ENCODE results near the gene SLC44A1.
A peak's percentile ranks its signal among the peaks of the same experiment; 100 is the strongest.

Gene SLC44A1

DNA sequence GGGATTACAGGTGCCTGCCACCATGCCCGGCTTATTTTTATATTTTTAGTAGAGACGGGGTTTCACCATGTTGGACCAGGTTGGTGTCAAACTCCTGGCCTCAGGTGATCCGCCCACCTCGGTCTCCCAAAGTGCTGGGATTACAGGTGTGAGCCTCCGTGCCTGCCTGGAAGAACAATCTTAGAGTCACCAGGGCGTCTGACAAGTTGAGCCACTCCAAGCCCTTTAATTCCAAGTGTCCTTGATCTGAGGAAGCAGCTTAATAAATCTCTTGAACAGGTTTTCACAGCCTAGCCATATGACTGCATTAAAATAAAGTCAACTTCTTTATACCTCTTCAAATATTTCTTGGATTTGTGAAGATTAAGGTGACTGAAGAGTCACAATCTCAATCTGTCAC, 31.5 kb downstream of the SLC44A1 start:
- no peak overlapping the region for H3K9ac ChIP-seq (ENCODE audit: low read depth, low read length)
- no peak overlapping the region for H3K27ac ChIP-seq (ENCODE audit: low read length)
- H3K4me3 ChIP-seq (ENCODE audit: low read length), result no peak overlapping the region
- no peaks in the 10 kb centered on the region for H3K9me3 ChIP-seq (ENCODE audit: insufficient read depth, low read depth, low read length)
- no peaks in the 10 kb centered on the region for H3K4me1 ChIP-seq (ENCODE audit: insufficient read depth, low read length)
- H3K36me3 ChIP-seq (ENCODE audit: insufficient read depth, low read depth, low read length), result no peaks in the 10 kb centered on the region
- H3K27me3 ChIP-seq (ENCODE audit: insufficient read depth, low read length), result no peaks in the 10 kb centered on the region

DNA sequence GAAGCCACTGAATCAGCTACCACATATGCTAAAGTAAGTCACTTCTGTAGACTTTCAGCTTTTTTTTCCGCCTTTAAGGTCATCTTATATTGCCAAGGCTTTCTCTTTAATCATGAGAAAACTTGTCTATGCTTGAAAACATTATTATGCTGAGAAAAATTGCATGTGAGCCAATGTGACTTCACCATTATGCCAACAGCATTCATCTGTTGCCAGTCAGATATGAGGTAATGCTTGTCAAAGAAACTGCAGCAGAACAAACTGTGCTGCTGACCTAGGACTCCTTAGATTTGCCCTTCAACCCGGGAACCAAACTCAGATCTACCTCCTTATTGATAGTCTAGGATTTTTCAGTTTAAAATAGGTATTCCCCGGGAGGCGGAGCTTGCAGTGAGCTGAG, 34.3 kb downstream of the SLC44A1 start:
- Histone ChIP-seq H3K27me3 (ENCODE audit: insufficient read depth, low read length) (no peaks in the 10 kb centered on the region), H3K9me3 (ENCODE audit: insufficient read depth, low read depth, low read length) (no peaks in the 10 kb centered on the region), H3K4me1 (ENCODE audit: insufficient read depth, low read length) (peaks cover 4% of the 10 kb centered on the region; the same call in 1 of the 2 replicates), H3K27ac (ENCODE audit: low read length) (no peak overlapping the region), H3K36me3 (ENCODE audit: insufficient read depth, low read depth, low read length) (no peaks in the 10 kb centered on the region), H3K9ac (ENCODE audit: low read depth, low read length) (no peak overlapping the region), H3K4me3 (ENCODE audit: low read length) (no peak overlapping the region)

DNA sequence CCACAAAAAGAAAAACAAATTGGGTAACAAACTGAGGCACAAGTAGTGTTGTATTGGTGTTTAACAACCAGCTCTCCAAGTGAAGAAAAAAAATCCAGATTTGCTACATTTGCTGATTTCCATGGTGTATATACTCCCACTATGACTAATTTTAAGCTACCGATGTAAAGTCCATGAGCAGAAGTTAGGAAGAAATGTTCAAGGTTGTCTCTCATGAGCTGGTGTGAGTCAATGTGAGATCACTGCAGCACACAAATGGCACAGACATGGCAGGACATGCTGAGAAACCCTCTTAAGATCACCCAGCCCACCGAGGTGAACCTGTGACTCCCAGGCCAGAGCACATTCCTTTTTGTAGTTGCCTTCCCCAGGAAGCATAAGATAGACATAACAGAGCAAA, 36.2 kb downstream of the SLC44A1 start:
- Histone ChIP-seq H3K27ac (ENCODE audit: low read length) (no peak overlapping the region), H3K27me3 (ENCODE audit: insufficient read depth, low read length) (no peaks in the 10 kb centered on the region), H3K9me3 (ENCODE audit: insufficient read depth, low read depth, low read length) (no peaks in the 10 kb centered on the region), H3K9ac (ENCODE audit: low read depth, low read length) (no peak overlapping the region), H3K36me3 (ENCODE audit: insufficient read depth, low read depth, low read length) (no peaks in the 10 kb centered on the region), H3K4me3 (ENCODE audit: low read length) (no peak overlapping the region), H3K4me1 (ENCODE audit: insufficient read depth, low read length) (peaks cover 4% of the 10 kb centered on the region; the same call in 1 of the 2 replicates)

DNA sequence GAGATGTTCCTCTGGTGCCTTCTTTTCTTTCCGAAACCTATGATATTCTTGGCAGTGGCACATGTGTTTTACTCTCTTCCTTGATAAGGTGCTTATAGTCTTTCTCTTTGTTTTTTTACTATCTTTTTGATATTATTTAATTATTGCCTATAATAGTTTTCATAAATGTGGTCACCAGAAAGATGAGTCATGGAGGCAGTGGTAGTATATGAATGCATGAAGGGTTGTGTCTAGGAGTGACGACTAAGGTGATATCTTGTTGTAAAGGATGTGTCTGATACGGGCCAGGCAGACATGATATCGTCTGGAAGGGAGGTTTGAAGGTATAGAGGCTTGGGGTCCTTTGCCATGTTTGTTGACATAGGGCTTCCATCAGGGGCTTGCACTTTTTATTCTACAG, 36.8 kb downstream of the SLC44A1 start:
- no peak overlapping the region for H3K27ac ChIP-seq (ENCODE audit: low read length)
- H3K9ac ChIP-seq (ENCODE audit: low read depth, low read length), result no peak overlapping the region
- H3K36me3 ChIP-seq (ENCODE audit: insufficient read depth, low read depth, low read length), result no peaks in the 10 kb centered on the region
- H3K4me3 ChIP-seq (ENCODE audit: low read length), result no peak overlapping the region
- H3K9me3 ChIP-seq (ENCODE audit: insufficient read depth, low read depth, low read length), result no peaks in the 10 kb centered on the region
- peaks cover 4% of the 10 kb centered on the region; the same call in 1 of the 2 replicates for H3K4me1 ChIP-seq (ENCODE audit: insufficient read depth, low read length)
- H3K27me3 ChIP-seq (ENCODE audit: insufficient read depth, low read length), result no peaks in the 10 kb centered on the region

DNA sequence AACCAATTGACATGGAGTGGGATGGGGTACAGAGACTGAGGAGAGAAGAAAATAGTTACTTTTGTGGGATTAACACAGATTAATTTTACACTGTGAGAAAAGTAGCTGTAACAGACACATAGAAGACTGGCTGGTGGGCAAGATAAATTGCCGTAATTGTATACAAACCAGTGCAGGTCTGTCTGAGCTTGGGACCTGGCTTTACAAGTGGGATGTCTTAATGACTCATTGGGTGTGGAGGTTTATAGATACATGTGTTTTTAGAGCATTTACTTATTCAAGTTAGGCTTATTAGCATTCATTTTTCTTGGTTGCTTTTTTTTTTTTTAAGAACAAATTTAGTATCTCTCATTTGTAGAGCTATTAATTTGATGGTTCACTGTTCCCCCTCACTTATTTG, 37.5 kb downstream of the SLC44A1 start:
- H3K9me3 ChIP-seq (ENCODE audit: insufficient read depth, low read depth, low read length), result no peaks in the 10 kb centered on the region
- H3K36me3 ChIP-seq (ENCODE audit: insufficient read depth, low read depth, low read length), result no peaks in the 10 kb centered on the region
- H3K4me3 ChIP-seq (ENCODE audit: low read length), result no peak overlapping the region
- peaks cover 4% of the 10 kb centered on the region; the same call in 1 of the 2 replicates for H3K4me1 ChIP-seq (ENCODE audit: insufficient read depth, low read length)
- H3K27me3 ChIP-seq (ENCODE audit: insufficient read depth, low read length), result no peaks in the 10 kb centered on the region
- no peak overlapping the region for H3K27ac ChIP-seq (ENCODE audit: low read length)
- no peak overlapping the region for H3K9ac ChIP-seq (ENCODE audit: low read depth, low read length)

DNA sequence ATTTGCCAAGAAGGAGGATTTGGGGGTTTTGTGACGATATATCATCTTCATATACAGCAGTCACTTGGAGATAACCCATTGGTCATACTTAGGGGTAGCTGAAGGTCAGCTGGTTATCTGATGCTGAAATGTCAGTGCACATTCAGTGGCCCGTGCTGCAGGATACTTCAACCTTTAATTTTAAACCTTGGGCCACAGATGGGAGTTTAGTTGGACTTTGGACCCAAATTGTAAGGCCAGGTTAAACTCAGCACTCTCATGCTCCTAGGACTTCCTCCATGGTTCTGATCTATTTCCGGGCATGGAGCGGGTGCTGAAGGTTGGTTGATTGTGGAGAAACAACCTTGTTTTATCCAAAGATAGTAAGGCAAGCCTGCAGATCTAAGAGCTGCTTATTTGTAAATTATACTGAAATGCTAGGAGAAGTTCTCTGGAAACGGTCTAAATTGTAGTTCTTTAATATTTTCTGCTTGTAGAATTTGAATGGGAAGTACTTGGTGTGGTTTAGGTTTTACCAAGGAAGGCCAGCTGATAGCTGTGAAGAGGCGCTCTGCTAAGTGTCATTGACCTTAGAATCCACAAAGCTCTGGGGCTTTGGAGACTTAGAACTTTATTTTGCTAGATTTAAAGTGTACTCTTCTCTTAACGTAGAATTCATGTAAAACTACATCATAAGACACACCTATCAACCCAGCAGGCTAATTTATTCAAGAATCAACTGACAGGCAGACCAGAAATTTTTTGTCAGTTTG, 38.6 kb downstream of the SLC44A1 start:
- Histone ChIP-seq H3K27ac (ENCODE audit: low read length) (no peak overlapping the region), H3K9ac (ENCODE audit: low read depth, low read length) (no peak overlapping the region)

GRCh38 chr9:105283795-105284194, 39.3 kb downstream of the SLC44A1 start:
- H3K36me3 ChIP-seq (ENCODE audit: insufficient read depth, low read depth, low read length), result no peaks in the 10 kb centered on the region

More for the DNA sequence above, 38.6 kb downstream of the SLC44A1 start:
- no peaks in the 10 kb centered on the region for H3K27me3 ChIP-seq (ENCODE audit: insufficient read depth, low read length)
- peaks cover 8% of the 10 kb centered on the region for H3K4me1 ChIP-seq (ENCODE audit: insufficient read depth, low read length)
- no peak overlapping the region for H3K4me3 ChIP-seq (ENCODE audit: low read length)
- no peaks in the 10 kb centered on the region for H3K9me3 ChIP-seq (ENCODE audit: insufficient read depth, low read depth, low read length)
- no peaks in the 10 kb centered on the region for H3K36me3 ChIP-seq (ENCODE audit: insufficient read depth, low read depth, low read length)

DNA sequence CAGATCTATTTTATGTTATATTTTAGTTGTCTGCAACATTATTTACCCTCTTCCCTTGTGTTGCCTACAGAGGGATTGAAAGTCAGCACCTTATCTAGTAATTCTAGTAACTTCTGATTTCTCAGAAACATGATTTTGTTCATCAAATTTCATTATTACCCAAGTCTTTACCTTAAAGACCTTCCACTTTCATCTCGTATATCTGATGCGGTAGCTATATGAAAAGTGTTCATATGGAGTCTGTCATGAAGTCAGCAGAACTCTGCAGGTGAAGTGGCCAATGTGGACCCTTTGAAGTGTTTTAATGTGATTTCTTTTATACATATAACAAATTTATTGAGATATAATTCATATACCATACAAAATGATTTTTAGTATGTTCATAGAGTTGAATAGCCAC, 40.0 kb downstream of the SLC44A1 start:
- Histone ChIP-seq H3K27ac (ENCODE audit: low read length) (no peak overlapping the region), H3K4me1 (ENCODE audit: insufficient read depth, low read length) (peaks cover 13% of the 10 kb centered on the region), H3K27me3 (ENCODE audit: insufficient read depth, low read length) (no peaks in the 10 kb centered on the region), H3K36me3 (ENCODE audit: insufficient read depth, low read depth, low read length) (no peaks in the 10 kb centered on the region), H3K4me3 (ENCODE audit: low read length) (no peak overlapping the region), H3K9me3 (ENCODE audit: insufficient read depth, low read depth, low read length) (no peaks in the 10 kb centered on the region), H3K9ac (ENCODE audit: low read depth, low read length) (no peak overlapping the region)

More at GRCh38 chr9:105283795-105284194, 39.3 kb downstream of the SLC44A1 start:
- Histone ChIP-seq H3K27ac (ENCODE audit: low read length) (no peak overlapping the region), H3K27me3 (ENCODE audit: insufficient read depth, low read length) (no peaks in the 10 kb centered on the region), H3K9me3 (ENCODE audit: insufficient read depth, low read depth, low read length) (no peaks in the 10 kb centered on the region), H3K4me1 (ENCODE audit: insufficient read depth, low read length) (peaks cover 9% of the 10 kb centered on the region), H3K9ac (ENCODE audit: low read depth, low read length) (no peak overlapping the region), H3K4me3 (ENCODE audit: low read length) (no peak overlapping the region)

- Histone ChIP-seq H3K27ac (ENCODE audit: low read length) (no peak overlapping the region), H3K4me3 (ENCODE audit: low read length) (no peak overlapping the region), H3K9ac (ENCODE audit: low read depth, low read length) (no peak overlapping the region)
Measured at GRCh38 chr9:105286098-105286497, 41.6 kb downstream of the SLC44A1 start.

GRCh38 chr9:105289305-105289704, 44.9 kb downstream of the SLC44A1 start:
- peaks cover 39% of the 10 kb centered on the region for H3K4me1 ChIP-seq (ENCODE audit: insufficient read depth, low read length)
- H3K9me3 ChIP-seq (ENCODE audit: insufficient read depth, low read depth, low read length), result no peaks in the 10 kb centered on the region
- no peaks in the 10 kb centered on the region for H3K27me3 ChIP-seq (ENCODE audit: insufficient read depth, low read length)
- no peaks in the 10 kb centered on the region for H3K36me3 ChIP-seq (ENCODE audit: insufficient read depth, low read depth, low read length)
- no peak overlapping the region for H3K9ac ChIP-seq (ENCODE audit: low read depth, low read length)
- no peak overlapping the region for H3K4me3 ChIP-seq (ENCODE audit: low read length)
- no peak overlapping the region for H3K27ac ChIP-seq (ENCODE audit: low read length)

More at GRCh38 chr9:105286098-105286497, 41.6 kb downstream of the SLC44A1 start:
- Histone ChIP-seq H3K9me3 (ENCODE audit: insufficient read depth, low read depth, low read length) (no peaks in the 10 kb centered on the region), H3K36me3 (ENCODE audit: insufficient read depth, low read depth, low read length) (no peaks in the 10 kb centered on the region), H3K27me3 (ENCODE audit: insufficient read depth, low read length) (no peaks in the 10 kb centered on the region), H3K4me1 (ENCODE audit: insufficient read depth, low read length) (peaks cover 25% of the 10 kb centered on the region)

- Histone ChIP-seq H3K27ac (ENCODE audit: low read length) (peak overlapping the region; percentile 34), H3K9ac (ENCODE audit: low read depth, low read length) (peak overlapping the region; percentile 45; the same call in 1 of the 2 replicates), H3K27me3 (ENCODE audit: insufficient read depth, low read length) (no peaks in the 10 kb centered on the region), H3K4me3 (ENCODE audit: low read length) (no peak overlapping the region), H3K9me3 (ENCODE audit: insufficient read depth, low read depth, low read length) (no peaks in the 10 kb centered on the region), H3K4me1 (ENCODE audit: insufficient read depth, low read length) (peaks cover 50% of the 10 kb centered on the region), H3K36me3 (ENCODE audit: insufficient read depth, low read depth, low read length) (no peaks in the 10 kb centered on the region)
Measured at GRCh38 chr9:105290418-105290817, 46.0 kb downstream of the SLC44A1 start.

- peak overlapping the region; percentile 34 for H3K27ac ChIP-seq (ENCODE audit: low read length)
- peak overlapping the region; percentile 45; the same call in 1 of the 2 replicates for H3K9ac ChIP-seq (ENCODE audit: low read depth, low read length)
Measured at GRCh38 chr9:105290954-105291353, 46.5 kb downstream of the SLC44A1 start.

More at GRCh38 chr9:105290954-105291353, 46.5 kb downstream of the SLC44A1 start:
- Histone ChIP-seq H3K36me3 (ENCODE audit: insufficient read depth, low read depth, low read length) (no peaks in the 10 kb centered on the region), H3K27me3 (ENCODE audit: insufficient read depth, low read length) (no peaks in the 10 kb centered on the region), H3K4me1 (ENCODE audit: insufficient read depth, low read length) (peaks cover 54% of the 10 kb centered on the region), H3K4me3 (ENCODE audit: low read length) (no peak overlapping the region), H3K9me3 (ENCODE audit: insufficient read depth, low read depth, low read length) (no peaks in the 10 kb centered on the region)
